HG02759 (cell line): ENCODE measurements around the gene RFTN1.
"Not testable (repeated sequence)": the region's sequence is repeated elsewhere in the genome, so short reads cannot be mapped to it uniquely, and the experiment has no call there.

Source experiments
- ATAC-seq: cut with Tn5 transposase; IDR thresholded peaks from one replicate; pipeline ENCODE4 v1.9.1; 2021; ENCODE audit warnings: mild to moderate bottlenecking, moderate library complexity; ENCODE audit not compliant: unreplicated experiment

RFTN1 gene

GRCh38 chr3:16311960-16312451, 201.5 kb downstream of the RFTN1 start:
- peak; percentile 49 for ATAC-seq

GRCh38 chr3:16310486-16310885, 203.0 kb downstream of the RFTN1 start:
- not testable (repeated sequence) for ATAC-seq

- peak; percentile 90 for ATAC-seq
Observed at GRCh38 chr3:16309558-16309957, 203.9 kb downstream of the RFTN1 start.

DNA sequence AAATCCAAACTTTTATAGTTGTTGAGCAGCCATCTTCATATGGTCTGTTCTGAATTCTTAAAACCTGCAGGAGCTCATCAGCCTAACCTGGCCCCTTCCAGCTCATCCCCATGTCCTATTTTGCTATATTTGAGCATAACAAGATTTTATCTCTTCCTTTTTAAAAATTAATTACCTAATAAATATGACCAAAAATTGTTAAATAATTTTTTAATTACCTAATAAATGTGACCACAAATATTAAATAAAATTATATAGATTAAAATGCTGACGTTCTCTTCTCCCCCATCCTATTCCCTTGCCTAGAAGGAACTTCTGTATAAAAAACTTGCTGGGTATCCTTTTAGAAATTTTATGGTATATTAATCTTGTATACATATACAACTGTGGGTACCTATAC, 204.8 kb downstream of the RFTN1 start:
- ATAC-seq: no peak

DNA sequence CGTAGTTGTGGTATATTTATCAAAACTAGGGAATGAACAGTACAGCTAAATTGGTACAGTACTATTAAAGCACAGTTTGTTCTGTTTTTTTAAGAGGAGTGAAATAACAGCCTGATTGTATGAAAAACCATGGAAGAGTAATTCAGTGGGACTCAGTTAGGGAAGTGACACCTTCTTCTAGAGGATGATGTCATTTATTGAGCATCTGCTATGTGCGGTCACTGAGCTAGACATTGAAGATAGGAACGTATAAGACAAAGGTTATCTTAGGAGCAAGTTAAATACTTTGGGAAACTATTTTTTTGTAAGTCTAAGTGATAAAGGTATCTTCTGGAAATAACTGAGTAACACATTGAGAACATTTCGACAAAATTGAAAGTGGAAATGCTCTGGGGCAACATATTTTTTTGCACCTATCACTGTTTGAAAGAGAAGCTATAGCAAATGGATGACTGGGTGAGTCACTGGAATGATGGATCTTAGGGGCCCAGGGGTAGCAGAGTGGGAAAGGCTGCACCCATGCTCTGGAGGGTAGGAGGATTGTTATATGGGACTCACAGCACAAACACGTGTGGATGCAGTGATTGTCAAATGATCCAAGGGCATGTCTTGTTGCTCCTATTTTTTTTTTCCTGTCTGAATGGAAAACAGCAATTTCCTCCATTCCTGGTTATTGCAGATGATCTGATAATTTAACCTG, 205.5 kb downstream of the RFTN1 start:
- no peak for ATAC-seq

DNA sequence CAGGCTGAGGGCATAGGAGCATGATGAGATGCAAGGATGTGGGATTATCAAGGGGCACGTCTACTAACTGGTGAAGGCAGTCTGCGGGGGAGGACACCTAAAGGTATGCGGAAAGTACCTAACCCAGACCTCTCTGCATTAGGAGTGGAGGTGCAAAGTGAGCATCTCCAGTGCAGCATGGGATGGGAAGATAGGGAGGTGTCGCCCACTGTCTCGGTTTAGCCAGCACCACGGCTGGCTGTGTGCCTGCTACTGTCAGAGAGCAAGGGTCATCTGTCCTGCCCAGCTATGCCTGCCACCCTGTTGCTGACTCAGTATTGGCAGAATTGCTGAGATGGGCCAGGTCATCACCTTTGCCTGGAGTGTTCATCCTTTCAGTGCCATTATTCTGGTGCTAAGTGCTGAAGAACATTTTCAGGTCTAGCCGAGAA, 208.4 kb downstream of the RFTN1 start:
- ATAC-seq: no peak

DNA sequence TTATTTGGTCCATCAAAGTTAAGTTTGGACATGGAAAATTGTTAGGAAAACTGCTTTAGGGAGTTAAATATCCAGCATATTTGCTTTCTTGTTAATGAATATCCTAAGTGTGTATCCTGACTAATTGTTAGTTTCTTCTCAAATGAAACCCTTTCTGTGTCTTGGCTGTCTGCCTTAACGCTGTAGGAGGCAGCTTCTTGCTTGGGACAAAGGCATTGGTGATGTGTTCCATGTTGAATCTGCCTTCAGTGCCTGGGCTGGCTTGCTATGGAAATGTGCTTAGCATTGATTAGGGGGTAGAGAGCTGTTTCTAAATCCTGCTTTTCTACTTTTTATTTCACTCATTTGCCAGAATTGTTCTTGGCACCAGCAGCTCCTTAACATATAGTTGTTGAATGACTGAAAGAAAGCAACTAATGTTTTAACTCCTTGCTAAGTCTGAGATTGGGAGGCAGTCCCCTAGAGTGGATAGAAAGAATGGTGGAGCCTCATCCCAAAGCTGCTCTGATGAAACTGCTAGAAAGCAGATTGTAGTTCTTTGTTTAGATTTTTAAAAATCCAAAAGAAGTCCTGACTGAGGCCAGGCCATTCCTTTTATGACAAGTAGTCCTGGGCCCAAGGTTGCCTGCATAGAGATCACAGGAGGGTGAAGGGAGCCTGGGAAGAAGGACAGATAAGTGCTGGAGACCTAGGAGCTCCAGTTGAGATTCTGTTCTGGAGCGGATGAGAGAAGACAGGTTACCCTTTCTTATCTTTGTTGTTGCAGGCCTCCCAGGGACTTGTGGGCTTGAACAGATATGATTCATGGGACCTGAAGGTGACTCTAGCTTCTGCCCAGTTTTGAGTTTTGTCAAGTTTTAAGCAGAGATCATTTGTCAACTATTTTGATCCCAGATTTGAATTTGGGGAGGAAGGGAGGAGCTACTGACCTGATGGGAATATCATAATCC, 209.2 kb downstream of the RFTN1 start:
- no peak for ATAC-seq

DNA sequence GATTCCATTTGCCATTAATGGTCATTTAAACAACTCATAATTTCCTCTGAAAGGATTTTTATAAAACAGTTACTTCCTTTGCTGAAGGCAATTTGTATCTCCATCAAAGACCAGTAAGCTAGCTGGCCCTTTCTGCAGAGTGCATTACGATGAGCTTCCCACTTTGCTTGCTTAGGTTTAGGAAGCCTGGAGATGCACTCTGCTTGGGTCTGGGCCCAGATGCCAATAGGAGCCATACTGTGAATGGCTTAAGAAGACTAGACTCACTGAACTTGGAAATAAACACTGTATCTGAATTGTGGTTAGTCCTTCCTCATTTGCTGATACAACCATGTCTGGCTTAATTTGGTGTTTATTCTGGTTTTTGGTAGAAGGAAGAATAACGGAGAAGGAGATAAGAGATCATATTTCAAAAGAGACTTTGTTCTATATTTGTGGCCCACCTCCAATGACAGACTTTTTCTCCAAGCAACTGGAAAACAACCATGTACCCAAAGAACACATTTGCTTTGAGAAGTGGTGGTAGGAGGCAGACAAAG, 210.4 kb downstream of the RFTN1 start:
- no peak for ATAC-seq

DNA sequence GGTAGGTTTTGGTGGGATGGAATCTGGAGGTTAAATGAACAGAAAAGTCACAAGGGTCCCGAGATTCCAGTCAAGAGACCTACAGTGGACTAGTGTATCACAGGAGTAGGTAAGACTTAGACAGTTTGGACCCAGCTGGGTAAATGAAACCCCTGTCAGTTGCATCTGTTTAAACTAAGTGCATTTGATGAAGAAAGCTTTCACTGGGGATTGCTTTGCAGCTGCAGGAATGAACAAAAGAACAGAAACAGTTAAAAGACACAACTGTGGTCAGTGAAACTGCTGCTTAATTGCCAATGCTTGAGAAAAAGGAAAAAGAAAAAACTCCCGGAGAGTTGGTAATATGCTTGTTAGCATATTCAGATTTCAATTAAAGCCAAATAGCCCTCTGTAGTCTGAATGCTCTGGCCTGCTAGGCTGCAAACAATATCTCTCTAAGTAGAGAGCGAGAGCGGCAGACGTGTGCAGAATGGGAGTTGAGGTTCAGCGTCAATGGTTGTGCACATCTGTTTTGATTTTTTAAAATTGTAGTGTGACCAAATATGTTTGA, 211.3 kb downstream of the RFTN1 start:
- ATAC-seq: no peak

- ATAC-seq: no peak
Observed at GRCh38 chr3:16301507-16301906, 212.0 kb downstream of the RFTN1 start.

- peak; percentile 54 for ATAC-seq
Observed at GRCh38 chr3:16300881-16301359, 212.6 kb downstream of the RFTN1 start.

GRCh38 chr3:16300307-16300706, 213.2 kb downstream of the RFTN1 start:
- peak; percentile 58 for ATAC-seq

DNA sequence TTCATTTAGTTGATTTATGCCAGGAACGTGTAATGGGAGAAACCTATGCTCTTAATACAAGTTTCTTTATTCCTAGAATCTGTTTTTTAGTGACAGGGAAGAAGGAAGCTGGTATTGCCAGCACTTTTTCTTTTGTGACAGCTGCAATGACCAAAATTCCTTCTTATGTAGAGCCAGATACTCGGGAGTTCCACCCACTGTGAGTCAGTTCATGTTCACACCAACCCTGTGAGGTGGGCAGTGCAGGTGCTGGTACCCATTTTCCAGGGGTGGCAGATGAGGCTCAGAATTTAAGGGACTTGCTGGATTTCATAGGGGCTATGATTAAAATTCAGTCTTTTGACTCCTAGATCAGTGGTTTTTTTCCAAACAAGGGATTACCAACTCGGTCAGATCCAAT, 213.8 kb downstream of the RFTN1 start:
- no peak for ATAC-seq

- ATAC-seq: no peak
Observed at GRCh38 chr3:16298891-16299290, 214.6 kb downstream of the RFTN1 start.

- no peak for ATAC-seq
Observed at GRCh38 chr3:16297997-16298885, 215.3 kb downstream of the RFTN1 start.

DNA sequence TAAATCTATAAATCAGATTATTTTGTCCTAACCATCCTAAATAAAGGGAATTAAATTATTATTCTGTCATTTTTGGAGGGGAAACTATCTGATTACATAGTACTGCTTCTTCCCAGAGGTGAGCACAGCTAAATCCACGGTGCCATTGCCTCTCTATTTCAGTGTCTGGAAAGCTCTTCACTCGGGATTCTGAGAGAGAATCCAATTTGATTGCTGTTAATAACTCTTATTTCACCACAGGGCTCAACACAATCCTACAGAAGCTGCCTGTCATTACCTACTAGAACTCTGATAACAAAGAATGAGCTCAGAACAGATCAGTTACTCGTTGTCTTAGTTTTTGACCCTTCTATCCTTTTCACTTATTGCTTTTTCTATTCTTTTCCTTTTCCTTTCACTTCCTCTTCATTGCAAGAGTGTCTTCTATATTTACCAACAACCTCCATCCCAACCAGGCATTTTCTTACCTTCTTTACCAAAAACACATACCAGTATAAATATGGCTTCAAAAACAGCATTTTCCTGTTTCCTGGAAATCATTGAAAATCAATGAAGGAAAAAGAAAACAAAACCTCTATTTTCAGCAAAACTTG, 218.1 kb downstream of the RFTN1 start:
- no peak for ATAC-seq

DNA sequence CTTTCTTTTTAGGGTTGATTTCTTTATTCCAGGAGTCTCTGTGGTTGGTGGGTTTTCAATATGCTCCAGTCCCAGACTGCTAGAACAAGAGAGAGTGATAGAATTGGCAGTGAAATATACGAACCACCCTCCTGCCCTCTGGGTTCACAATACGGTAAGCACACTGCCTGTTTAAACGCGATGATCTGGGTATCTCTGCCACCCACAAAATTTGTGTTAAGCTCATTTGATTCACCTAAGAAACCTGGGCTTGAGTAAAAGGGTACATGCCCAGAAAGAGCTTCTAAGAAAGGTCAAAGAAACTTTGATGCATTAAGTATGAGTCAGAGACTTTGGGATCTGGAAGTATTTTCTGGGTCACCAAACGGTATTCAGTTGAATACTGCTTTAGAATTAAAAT, 218.7 kb downstream of the RFTN1 start:
- ATAC-seq: no peak

DNA sequence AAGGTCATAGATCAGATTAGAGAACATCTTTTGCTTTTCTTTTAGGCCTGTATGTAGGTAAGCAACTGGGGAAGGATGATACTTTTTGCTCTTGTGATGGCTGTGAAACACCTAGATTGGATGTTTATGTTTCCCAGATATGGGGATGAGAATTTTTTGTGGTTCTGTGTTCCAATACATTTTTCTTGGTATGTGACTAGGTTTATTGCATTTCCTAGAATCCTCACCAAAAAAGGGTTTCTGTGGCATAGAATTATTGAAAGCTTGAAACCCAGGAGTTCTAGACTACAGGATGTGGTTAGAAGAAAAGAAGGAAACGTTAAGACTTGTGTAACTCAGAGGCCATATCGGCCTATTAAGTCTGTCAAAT, 222.7 kb downstream of the RFTN1 start:
- ATAC-seq: no peak

- ATAC-seq: peak; percentile 36
Observed at GRCh38 chr3:16290007-16290826, 223.3 kb downstream of the RFTN1 start.
